Measurements from ENCODE around the gene USH2A.

The USH2A gene

DNA sequence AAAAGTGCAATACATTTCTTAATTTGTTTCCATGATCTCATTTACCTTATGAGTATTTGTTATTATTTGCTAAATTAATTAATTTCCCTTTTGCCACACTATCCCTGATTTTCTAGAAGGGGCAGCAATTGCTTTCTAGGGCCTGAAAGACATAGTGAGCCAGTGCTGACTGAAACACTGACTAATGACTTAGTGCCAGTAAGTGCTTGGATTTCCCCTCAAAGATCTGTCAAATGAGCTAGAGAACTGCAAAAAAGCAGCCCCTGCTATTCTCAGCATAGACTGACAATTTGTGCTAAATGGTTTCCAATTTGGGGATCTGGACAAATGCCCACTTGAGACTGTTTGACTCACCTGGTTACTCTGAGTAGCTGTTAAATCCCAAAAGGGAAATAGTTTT lies 35.6 kb upstream of the USH2A start:
- Histone ChIP-seq H3F3A (ENCODE audit: low read depth) (no peaks in the 10 kb centered on the region), H3K9me2 (replicated peaks; ENCODE audit: low read depth, low read length) (no peaks in the 10 kb centered on the region), H3K36me3 (ENCODE audit: insufficient read depth, low read length) (no peaks in the 10 kb centered on the region), H3K27me3 (ENCODE audit: insufficient read depth, low read length, poor library complexity, severe bottlenecking) (no peaks in the 10 kb centered on the region), H2AFZ (ENCODE audit: low read length) (no peak overlapping the region), H3K4me1 (ENCODE audit: insufficient read depth, low read length, poor library complexity, severe bottlenecking) (no peaks in the 10 kb centered on the region), H3K9ac (ENCODE audit: low read depth, low read length, poor library complexity, severe bottlenecking) (no peak overlapping the region), H3K79me2 (ENCODE audit: insufficient read depth, low read length) (no peaks in the 10 kb centered on the region), H3K9me3 (ENCODE audit: insufficient read depth, low read depth, low read length) (no peaks in the 10 kb centered on the region), H4K20me1 (ENCODE audit: insufficient read depth, low read length, poor library complexity, severe bottlenecking) (no peaks in the 10 kb centered on the region), H3K4me2 (ENCODE audit: low read depth, low read length, poor library complexity, severe bottlenecking) (no peak overlapping the region), H3K4me3 (ENCODE audit: low read length, poor library complexity, severe bottlenecking) (no peak overlapping the region)
- TF ChIP-seq EZH2phosphoT487 (IDR thresholded peaks at IDR 0.05; ENCODE audit: borderline replicate concordance) = no peak
- TF ChIP-seq, protein P1, sequence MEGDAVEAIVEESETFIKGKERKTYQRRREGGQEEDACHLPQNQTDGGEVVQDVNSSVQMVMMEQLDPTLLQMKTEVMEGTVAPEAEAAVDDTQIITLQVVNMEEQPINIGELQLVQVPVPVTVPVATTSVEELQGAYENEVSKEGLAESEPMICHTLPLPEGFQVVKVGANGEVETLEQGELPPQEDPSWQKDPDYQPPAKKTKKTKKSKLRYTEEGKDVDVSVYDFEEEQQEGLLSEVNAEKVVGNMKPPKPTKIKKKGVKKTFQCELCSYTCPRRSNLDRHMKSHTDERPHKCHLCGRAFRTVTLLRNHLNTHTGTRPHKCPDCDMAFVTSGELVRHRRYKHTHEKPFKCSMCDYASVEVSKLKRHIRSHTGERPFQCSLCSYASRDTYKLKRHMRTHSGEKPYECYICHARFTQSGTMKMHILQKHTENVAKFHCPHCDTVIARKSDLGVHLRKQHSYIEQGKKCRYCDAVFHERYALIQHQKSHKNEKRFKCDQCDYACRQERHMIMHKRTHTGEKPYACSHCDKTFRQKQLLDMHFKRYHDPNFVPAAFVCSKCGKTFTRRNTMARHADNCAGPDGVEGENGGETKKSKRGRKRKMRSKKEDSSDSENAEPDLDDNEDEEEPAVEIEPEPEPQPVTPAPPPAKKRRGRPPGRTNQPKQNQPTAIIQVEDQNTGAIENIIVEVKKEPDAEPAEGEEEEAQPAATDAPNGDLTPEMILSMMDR (conservative IDR thresholded peaks at IDR 0.05; ENCODE audit: low read length) = no peak

DNA sequence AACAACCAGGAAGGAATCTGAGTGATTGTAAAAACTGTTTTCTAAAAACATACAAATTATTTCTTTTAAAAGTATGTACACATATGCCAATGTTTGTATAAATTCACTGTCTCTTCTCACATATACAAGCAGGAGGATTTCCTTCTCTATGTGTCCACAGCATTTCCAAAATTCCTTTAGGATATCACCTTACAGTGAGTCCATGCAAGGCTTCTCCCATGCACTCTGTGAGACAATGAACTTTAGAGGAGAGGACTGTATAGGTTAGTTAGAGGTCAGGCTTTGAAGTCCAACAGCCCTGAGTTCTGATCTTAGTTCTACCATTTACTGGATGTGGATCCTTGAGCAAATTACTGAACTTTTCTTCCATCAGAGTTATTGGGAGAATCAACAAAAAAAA lies 34.1 kb upstream of the USH2A start:
- Histone ChIP-seq H4K20me1 (ENCODE audit: insufficient read depth, low read length, poor library complexity, severe bottlenecking) (no peaks in the 10 kb centered on the region), H3K4me1 (ENCODE audit: insufficient read depth, low read length, poor library complexity, severe bottlenecking) (no peaks in the 10 kb centered on the region), H3K79me2 (ENCODE audit: insufficient read depth, low read length) (no peaks in the 10 kb centered on the region), H3K4me3 (ENCODE audit: low read length, poor library complexity, severe bottlenecking) (no peak overlapping the region), H3K4me2 (ENCODE audit: low read depth, low read length, poor library complexity, severe bottlenecking) (no peak overlapping the region), H3K9me2 (replicated peaks; ENCODE audit: low read depth, low read length) (no peaks in the 10 kb centered on the region), H3K36me3 (ENCODE audit: insufficient read depth, low read length) (no peaks in the 10 kb centered on the region), H3K27me3 (ENCODE audit: insufficient read depth, low read length, poor library complexity, severe bottlenecking) (no peaks in the 10 kb centered on the region), H3K9me3 (ENCODE audit: insufficient read depth, low read depth, low read length) (no peaks in the 10 kb centered on the region), H3F3A (ENCODE audit: low read depth) (no peaks in the 10 kb centered on the region), H3K9ac (ENCODE audit: low read depth, low read length, poor library complexity, severe bottlenecking) (no peak overlapping the region), H2AFZ (ENCODE audit: low read length) (no peak overlapping the region)
- no peak for TF ChIP-seq EZH2phosphoT487 (IDR thresholded peaks at IDR 0.05; ENCODE audit: borderline replicate concordance)
- TF ChIP-seq, protein P1 (conservative IDR thresholded peaks at IDR 0.05; ENCODE audit: low read length) = no peak

DNA sequence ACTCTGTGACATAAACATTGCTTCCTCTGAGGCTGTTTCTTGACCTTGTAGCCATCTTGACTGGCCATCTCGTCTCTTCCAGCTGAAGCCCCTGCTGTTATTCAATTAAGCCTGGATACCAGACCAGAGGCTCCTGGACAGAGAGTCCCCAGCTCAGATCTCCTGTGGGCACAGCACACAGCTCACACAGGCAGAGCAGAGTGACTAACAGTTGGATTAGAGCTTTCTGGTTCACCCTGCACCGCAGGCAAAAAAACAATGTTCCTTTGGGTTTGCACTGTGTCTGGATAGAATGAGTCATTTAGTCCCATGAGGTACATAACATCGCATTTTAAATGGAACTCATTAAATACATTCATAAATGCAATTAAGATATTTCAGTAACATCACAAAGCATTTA lies 33.4 kb upstream of the USH2A start:
- Histone ChIP-seq H3K4me2 (ENCODE audit: low read depth, low read length, poor library complexity, severe bottlenecking) (no peak overlapping the region), H4K20me1 (ENCODE audit: insufficient read depth, low read length, poor library complexity, severe bottlenecking) (no peaks in the 10 kb centered on the region), H3K9me3 (ENCODE audit: insufficient read depth, low read depth, low read length) (no peaks in the 10 kb centered on the region), H3K9me2 (replicated peaks; ENCODE audit: low read depth, low read length) (no peaks in the 10 kb centered on the region), H3F3A (ENCODE audit: low read depth) (no peaks in the 10 kb centered on the region), H3K9ac (ENCODE audit: low read depth, low read length, poor library complexity, severe bottlenecking) (no peak overlapping the region), H2AFZ (ENCODE audit: low read length) (no peak overlapping the region), H3K36me3 (ENCODE audit: insufficient read depth, low read length) (no peaks in the 10 kb centered on the region), H3K79me2 (ENCODE audit: insufficient read depth, low read length) (no peaks in the 10 kb centered on the region), H3K4me3 (ENCODE audit: low read length, poor library complexity, severe bottlenecking) (no peak overlapping the region), H3K27me3 (ENCODE audit: insufficient read depth, low read length, poor library complexity, severe bottlenecking) (no peaks in the 10 kb centered on the region), H3K4me1 (ENCODE audit: insufficient read depth, low read length, poor library complexity, severe bottlenecking) (no peaks in the 10 kb centered on the region)
- no peak for TF ChIP-seq EZH2phosphoT487 (IDR thresholded peaks at IDR 0.05; ENCODE audit: borderline replicate concordance)
- TF ChIP-seq, protein P1 (conservative IDR thresholded peaks at IDR 0.05; ENCODE audit: low read length) = no peak
